HepG2 (cell line): Measurements from ENCODE around the gene CIROP. TPM values are rescaled to one million over a fixed set of nuclear protein-coding genes. Genes with fewer than 3 reads are reported as not detected.
"Not testable (repeated sequence)": the region's sequence is repeated elsewhere in the genome, so short reads cannot be mapped to it uniquely, and the experiment has no call there.

ENCODE experiments used
- ATAC-seq: fragments of 200-7000 bp; cut with Tn5 transposase; 3 replicates; pipeline ENCODE4 v1.9.1; 2020; ENCODE audit warnings: mild to moderate bottlenecking, moderate library complexity
- BruUV-seq: library from RNA; stranded (reverse); fragments of 400-500 nt; replicated peaks from 2 replicates; lab custom pipeline; 2021; lab: Mats Ljungman, UMichigan
- CTCF ChIA-PET: fragments of 300-600 bp; formaldehyde crosslinking; extraction: SDS; loops from one replicate; lab custom pipeline; 2021; ENCODE audit warnings: low total read pairs, inconsistent platforms, low intra/inter-chr PET ratio; lab: Yijun Ruan, JAX
- POLR2A ChIA-PET: fragments of 350-600 bp; sonication (Branson Sonifier 250); formaldehyde crosslinking; loops from one replicate; lab custom pipeline; 2020; ENCODE audit warnings: antibody characterized with exemption, inconsistent platforms; lab: Yijun Ruan, JAX
- DNase-seq: peaks from one replicate; pipeline ENCODE4 v3.0.0-alpha.2; 2015; ENCODE audit warnings: low spot score
- FAIRE-seq: peaks from 3 replicates; lab custom pipeline; 2011; peaks lifted over from hg19 to GRCh38; lab: Jason Lieb, UNC
- H2AFZ ChIP-seq: one replicate; pipeline ENCODE4 v1.6.1; 2011; ENCODE audit warnings: low read length, inconsistent platforms
- H3K27ac ChIP-seq: fragments of 300-600 bp; 3 replicates; pipeline ENCODE4 v1.8.0; 2011; ENCODE audit warnings: mixed run types, mild to moderate bottlenecking, mixed read lengths, low read length, inconsistent platforms; ENCODE audit not compliant: insufficient read depth; ENCODE audit errors: extremely low read length
- H3K27me3 ChIP-seq, 2 experiments: fragments of 200-600 bp in 1 of 2; 2 replicates in 1 of 2; 3 replicates in 1 of 2; pipeline versions ENCODE4 v1.6.0 to v1.8.0; 2011; ENCODE audit warnings: low read length in 2 of 2, mild to moderate bottlenecking in 2 of 2, moderate library complexity in 2 of 2, inconsistent platforms in 1 of 2; ENCODE audit not compliant: insufficient read depth in 2 of 2, control insufficient read depth in 1 of 2
- H3K36me3 ChIP-seq, 2 experiments: fragments of 200-600 bp in 1 of 2; replicated peaks in 1 of 2; 2 replicates in 1 of 2; 3 replicates in 1 of 2; pipeline versions ENCODE4 v1.5.1 to v1.8.0; 2011; ENCODE audit warnings: low read length in 2 of 2, inconsistent platforms in 1 of 2; ENCODE audit not compliant: insufficient read depth in 2 of 2, control insufficient read depth in 1 of 2
- H3K4me1 ChIP-seq: 2 replicates; pipeline ENCODE4 v1.5.1; 2012; ENCODE audit warnings: low read length, inconsistent platforms; ENCODE audit not compliant: insufficient read depth
- H3K4me2 ChIP-seq: 2 replicates; pipeline ENCODE4 v1.6.0; 2011; ENCODE audit warnings: low read depth, low read length, inconsistent platforms
- H3K4me3 ChIP-seq, 3 experiments: fragments of 200-600 bp in 1 of 3; sonication (generic), shearing (Covaris generic) in 1 of 3; replicated peaks in 1 of 3; 2 replicates each; pipeline ENCODE4 v1.5.1; 2011 to 2016; ENCODE audit warnings: low read length in 3 of 3, inconsistent platforms in 2 of 3, low read depth in 2 of 3, mild to moderate bottlenecking in 2 of 3, control low read depth in 1 of 3, mixed read lengths in 1 of 3; ENCODE audit not compliant: insufficient read depth in 1 of 3
- H3K79me2 ChIP-seq: one replicate; pipeline ENCODE4 v1.6.1; 2011; ENCODE audit warnings: low read length, inconsistent platforms; ENCODE audit not compliant: insufficient read depth
- H3K9ac ChIP-seq: 2 replicates; pipeline ENCODE4 v1.6.0; 2011; ENCODE audit warnings: mild to moderate bottlenecking, low read depth, low read length, inconsistent platforms; ENCODE audit not compliant: insufficient read depth
- H3K9me3 ChIP-seq: 2 replicates; pipeline ENCODE4 v1.5.1; 2012; ENCODE audit warnings: mild to moderate bottlenecking, low read length
- H4K20me1 ChIP-seq: 2 replicates; pipeline ENCODE4 v1.6.0; 2011; ENCODE audit warnings: inconsistent platforms, mild to moderate bottlenecking, low read length, moderate library complexity; ENCODE audit not compliant: insufficient read depth
- WGBS: methylation state at CpG from one replicate; pipeline ENCODE4 v1.1.6; 2017; ENCODE audit warnings: low lambda C conversion rate; 5-methylcytosine and 5-hydroxymethylcytosine counted together
- in situ Hi-C: cut with HindIII; loops from 2 replicates; pipeline ENCODE4 v1.10.0; 2017; ENCODE audit warnings: low pct_unique_long_range_greater_than_20kb; ENCODE audit not compliant: extremely low pct_ligation_motif_present
- intact Hi-C: fragments of 100-400 bp; cut with micrococcal nuclease; formaldehyde crosslinking; loops from one replicate; pipeline ENCODE4 v1.10.0; 2022; ENCODE audit not compliant: unreplicated experiment
- polyA plus RNA-seq, 8 experiments: library from polyadenylated mRNA; depleted of rRNA in 3 of 8; stranded (reverse) in 7 of 8; unstranded in 1 of 8; fragments of >200 nt; fragmentation: Illumina TruSeq in 4 of 8; extraction: Trizol in 4 of 8; gene quantifications; 2 replicates each; pipeline versions ENCODE4 v1.2.1 to v1.2.3, GENCODE V29; 2011 to 2016; ENCODE audit warnings: low read depth in 4 of 8, missing spikeins in 1 of 8, mixed read lengths in 1 of 8; ENCODE audit not compliant: insufficient read depth in 1 of 8
- total RNA-seq, 5 experiments: library from RNA; depleted of rRNA; stranded (reverse); fragments of >200 nt; fragmentation: Illumina TruSeq; extraction: Trizol; gene quantifications; 2 replicates each; pipeline ENCODE4 v1.2.3, GENCODE V29; 2016; ENCODE audit warnings: low read depth in 1 of 5
- TF ChIP-seq, protein P1 (sequence below): sonication (generic); formaldehyde crosslinking; IDR thresholded peaks from 2 replicates; pipeline ENCODE4 v1.5.0; 2020; ENCODE audit warnings: missing genetic modification reagents, mild to moderate bottlenecking, borderline replicate concordance
- TF ChIP-seq, protein P2 (sequence below): sonication (generic); formaldehyde crosslinking; IDR thresholded peaks from 2 replicates; pipeline ENCODE4 v1.5.1; 2020; ENCODE audit warnings: mild to moderate bottlenecking, missing genetic modification reagents, moderate library complexity

CIROP gene
- total and polyA plus RNA-seq, 2 of the 13 experiments (the other 11 are each of a cell fraction or from before 2014, with no cell fraction given): 0.07 TPM; not detected in 1

DNA sequence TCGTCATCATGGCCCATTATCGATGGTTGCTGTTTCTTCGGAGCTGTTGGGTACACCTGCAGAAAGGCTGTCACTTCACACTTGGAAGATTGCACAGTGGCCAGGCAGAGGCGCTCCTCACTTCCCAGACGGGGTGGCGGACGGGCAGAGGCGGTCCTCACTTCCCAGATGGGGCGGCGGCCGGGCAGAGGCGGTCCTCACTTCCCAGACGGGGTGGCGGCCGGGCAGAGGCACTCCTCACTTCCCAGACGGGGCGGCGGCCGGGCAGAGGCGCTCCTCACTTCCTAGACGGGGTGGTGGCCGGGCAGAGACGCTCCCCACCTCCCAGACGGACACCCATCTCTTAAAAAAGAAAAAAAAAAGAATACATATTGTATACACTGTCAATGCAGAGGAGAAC lies 3.4 kb upstream of the CIROP start:
- Histone ChIP-seq H3K4me1 (peaks cover 41% of the 10 kb centered on the region), H3K27me3 (peaks cover 15 to 58% of the 10 kb centered on the region in 2 experiments)
- H3K4me3 ChIP-seq, H3K27ac ChIP-seq, intact Hi-C loops, H4K20me1 ChIP-seq, DNase-seq, H3K9ac ChIP-seq, H3K79me2 ChIP-seq, H3K9me3 ChIP-seq, H3K36me3 ChIP-seq, ATAC-seq, H2AFZ ChIP-seq, BruUV-seq, H3K4me2 ChIP-seq, FAIRE-seq: not testable (repeated sequence)
- 47% methylated on average over 24 of the region's 24 CpGs for WGBS
- CTCF ChIA-PET: interaction anchor here (1.5 to 2.8 kb wide), 2 partner anchors 31 to 39 kb away, joined by 3 to 30 read pairs; no protein-coding TSS in a partner anchor
- in situ Hi-C loops: loop anchor here (5.0 kb wide), 1 partner anchor 41 kb away; no protein-coding TSS in a partner anchor
- TF ChIP-seq, protein P1, sequence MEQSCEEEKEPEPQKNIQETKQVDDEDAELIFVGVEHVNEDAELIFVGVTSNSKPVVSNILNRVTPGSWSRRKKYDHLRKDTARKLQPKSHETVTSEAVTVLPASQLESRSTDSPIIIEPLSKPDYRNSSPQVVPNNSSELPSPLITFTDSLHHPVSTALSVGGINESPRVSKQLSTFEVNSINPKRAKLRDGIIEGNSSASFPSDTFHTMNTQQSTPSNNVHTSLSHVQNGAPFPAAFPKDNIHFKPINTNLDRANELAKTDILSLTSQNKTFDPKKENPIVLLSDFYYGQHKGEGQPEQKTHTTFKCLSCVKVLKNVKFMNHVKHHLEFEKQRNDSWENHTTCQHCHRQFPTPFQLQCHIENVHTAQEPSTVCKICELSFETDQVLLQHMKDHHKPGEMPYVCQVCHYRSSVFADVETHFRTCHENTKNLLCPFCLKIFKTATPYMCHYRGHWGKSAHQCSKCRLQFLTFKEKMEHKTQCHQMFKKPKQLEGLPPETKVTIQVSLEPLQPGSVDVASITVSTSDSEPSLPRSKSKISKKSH (CRISPR knock-in tag): peak; percentile 64
- TF ChIP-seq, protein P2, sequence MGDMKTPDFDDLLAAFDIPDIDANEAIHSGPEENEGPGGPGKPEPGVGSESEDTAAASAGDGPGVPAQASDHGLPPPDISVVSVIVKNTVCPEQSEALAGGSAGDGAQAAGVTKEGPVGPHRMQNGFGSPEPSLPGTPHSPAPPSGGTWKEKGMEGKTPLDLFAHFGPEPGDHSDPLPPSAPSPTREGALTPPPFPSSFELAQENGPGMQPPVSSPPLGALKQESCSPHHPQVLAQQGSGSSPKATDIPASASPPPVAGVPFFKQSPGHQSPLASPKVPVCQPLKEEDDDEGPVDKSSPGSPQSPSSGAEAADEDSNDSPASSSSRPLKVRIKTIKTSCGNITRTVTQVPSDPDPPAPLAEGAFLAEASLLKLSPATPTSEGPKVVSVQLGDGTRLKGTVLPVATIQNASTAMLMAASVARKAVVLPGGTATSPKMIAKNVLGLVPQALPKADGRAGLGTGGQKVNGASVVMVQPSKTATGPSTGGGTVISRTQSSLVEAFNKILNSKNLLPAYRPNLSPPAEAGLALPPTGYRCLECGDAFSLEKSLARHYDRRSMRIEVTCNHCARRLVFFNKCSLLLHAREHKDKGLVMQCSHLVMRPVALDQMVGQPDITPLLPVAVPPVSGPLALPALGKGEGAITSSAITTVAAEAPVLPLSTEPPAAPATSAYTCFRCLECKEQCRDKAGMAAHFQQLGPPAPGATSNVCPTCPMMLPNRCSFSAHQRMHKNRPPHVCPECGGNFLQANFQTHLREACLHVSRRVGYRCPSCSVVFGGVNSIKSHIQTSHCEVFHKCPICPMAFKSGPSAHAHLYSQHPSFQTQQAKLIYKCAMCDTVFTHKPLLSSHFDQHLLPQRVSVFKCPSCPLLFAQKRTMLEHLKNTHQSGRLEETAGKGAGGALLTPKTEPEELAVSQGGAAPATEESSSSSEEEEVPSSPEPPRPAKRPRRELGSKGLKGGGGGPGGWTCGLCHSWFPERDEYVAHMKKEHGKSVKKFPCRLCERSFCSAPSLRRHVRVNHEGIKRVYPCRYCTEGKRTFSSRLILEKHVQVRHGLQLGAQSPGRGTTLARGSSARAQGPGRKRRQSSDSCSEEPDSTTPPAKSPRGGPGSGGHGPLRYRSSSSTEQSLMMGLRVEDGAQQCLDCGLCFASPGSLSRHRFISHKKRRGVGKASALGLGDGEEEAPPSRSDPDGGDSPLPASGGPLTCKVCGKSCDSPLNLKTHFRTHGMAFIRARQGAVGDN (CRISPR knock-in tag): 0 out of 2 replicates have a peak, but pooled peaks have one; percentile 14
- POLR2A ChIA-PET: interaction anchor here (1.6 to 6.6 kb wide), 2 partner anchors 13 to 37 kb away, joined by 3 to 66 read pairs; partner anchors contain the start of genes ACIN1 and C14orf119

DNA sequence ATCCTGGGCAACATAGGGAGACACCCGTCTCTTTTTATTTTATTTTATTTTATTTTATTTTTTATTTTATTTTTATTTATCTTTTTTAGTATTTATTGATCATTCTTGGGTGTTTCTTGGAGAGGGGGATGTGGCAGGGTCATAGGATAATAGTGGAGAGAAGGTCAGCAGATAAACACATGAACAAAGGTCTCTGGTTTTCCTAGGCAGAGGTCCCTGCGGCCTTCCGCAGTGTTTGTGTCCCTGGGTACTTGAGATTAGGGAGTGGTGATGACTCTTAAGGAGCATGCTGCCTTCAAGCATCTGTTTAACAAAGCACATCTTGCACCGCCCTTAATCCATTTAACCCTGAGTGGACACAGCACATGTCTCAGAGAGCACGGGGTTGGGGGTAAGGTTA lies 2.8 kb upstream of the CIROP start:
- BruUV-seq, H3K79me2 ChIP-seq, H3K4me3 ChIP-seq, H2AFZ ChIP-seq, DNase-seq, ATAC-seq, POLR2A ChIA-PET, H3K27ac ChIP-seq, H4K20me1 ChIP-seq, H3K9me3 ChIP-seq, H3K9ac ChIP-seq, H3K36me3 ChIP-seq, intact Hi-C loops, H3K4me2 ChIP-seq, FAIRE-seq: not testable (repeated sequence)
- H3K27me3 ChIP-seq: peaks cover 14 to 59% of the 10 kb centered on the region in 2 experiments
- peaks cover 40% of the 10 kb centered on the region for H3K4me1 ChIP-seq
- CTCF ChIA-PET: interaction anchor here (1.5 to 2.8 kb wide), 2 partner anchors 31 to 39 kb away, joined by 3 to 30 read pairs; no protein-coding TSS in a partner anchor
- in situ Hi-C loops: loop anchor here (5.0 kb wide), 1 partner anchor 40 kb away; no protein-coding TSS in a partner anchor
- 54% methylated on average over 3 of the region's 5 CpGs for WGBS
